Mucosa of gallbladder (tissue), 1 donor: ENCODE data around the gene RIC1. TPM values are rescaled to one million over a fixed set of nuclear protein-coding genes. Genes with fewer than 3 reads are reported as not detected.
"Not testable (repeated sequence)": the region's sequence is repeated elsewhere in the genome, so short reads cannot be mapped to it uniquely, and the experiment has no call there.

Experiments used
- DNase-seq: peaks from one replicate; pipeline ENCODE4 v3.0.0-alpha.2; 2020; ENCODE audit warnings: low spot score
- total RNA-seq: library from RNA; stranded (reverse); gene quantifications from one replicate; pipeline ENCODE4 v1.2.1, GENCODE V29; 2021
- donor health status: DM: no; HTN: no; CAD: no.

The RIC1 gene
- total RNA-seq, 1 donor from 2014 or later, result 17.0 TPM

GRCh38 chr9:5786370-5787127 is 157.6 kb downstream of the RIC1 start:
- no peak for DNase-seq

GRCh38 chr9:5787220-5787619 is 158.3 kb downstream of the RIC1 start:
- DNase-seq, result peak; percentile 18

DNA sequence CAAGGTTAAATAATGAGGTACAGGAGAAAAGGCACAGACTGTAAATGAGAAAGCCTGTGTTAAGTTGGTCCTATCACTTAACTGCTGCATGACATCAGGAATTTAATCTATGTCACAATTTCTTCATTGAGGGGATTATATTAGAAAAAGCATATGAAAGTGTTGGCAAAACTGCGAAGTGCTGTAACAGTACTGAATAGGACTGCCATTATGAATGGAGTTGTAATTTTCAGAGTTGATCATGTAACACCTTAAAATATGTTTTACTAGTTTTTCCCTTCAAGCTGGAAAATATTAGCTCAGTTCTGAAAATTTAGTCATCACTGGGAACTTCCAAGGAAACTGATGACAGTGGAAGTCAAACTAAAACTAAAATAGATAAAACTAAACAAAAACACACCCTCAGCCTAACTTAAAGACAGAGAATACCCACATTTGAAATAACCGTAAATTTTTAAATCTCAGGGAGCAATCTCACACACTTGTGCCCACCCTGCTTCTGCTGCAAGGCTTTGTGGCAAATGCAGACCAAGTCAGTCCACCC is 158.9 kb downstream of the RIC1 start:
- no peak for DNase-seq

DNA sequence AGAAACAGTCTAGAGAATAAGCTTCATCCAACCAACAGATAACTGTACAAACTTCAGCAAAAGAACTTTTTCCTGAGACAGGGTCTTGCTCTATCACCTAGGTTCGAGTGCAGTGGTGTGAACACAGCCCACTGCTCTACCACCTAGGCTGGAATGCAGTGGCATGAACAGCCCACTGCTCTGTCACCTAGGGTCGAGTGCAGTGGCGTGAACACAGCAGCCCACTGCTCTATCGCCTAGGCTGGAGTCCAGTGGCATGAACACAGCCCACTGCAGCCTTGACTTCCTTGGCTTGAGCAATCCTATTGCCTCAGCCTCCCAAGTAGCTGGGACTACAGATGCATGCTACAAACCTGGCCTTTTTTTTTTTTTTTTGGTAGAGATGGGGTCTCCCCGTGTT is 160.6 kb downstream of the RIC1 start:
- DNase-seq, result no peak

GRCh38 chr9:5790923-5791322 is 162.0 kb downstream of the RIC1 start:
- DNase-seq, result no peak

DNA sequence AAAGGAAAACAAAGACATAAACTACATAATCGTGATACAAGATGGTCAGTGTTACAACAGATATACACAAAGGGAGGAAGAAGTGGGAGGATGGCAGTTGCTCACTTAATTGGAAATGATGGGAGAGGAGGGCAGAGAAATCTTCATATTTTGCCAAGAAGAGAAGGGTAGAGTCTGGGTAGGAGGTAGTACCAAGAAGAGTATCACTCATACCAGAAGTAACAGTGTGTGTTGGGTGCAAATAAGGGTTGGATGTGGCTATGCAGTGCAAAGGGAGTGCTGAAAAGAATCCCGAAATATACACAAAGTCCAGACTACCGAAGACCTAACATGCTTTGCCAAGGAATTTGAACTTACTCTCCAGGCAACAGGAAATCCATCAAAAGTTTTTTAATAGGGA is 163.0 kb downstream of the RIC1 start:
- DNase-seq, result no peak

- no peak for DNase-seq
Measured at GRCh38 chr9:5793812-5794211, 164.9 kb downstream of the RIC1 start.

DNA sequence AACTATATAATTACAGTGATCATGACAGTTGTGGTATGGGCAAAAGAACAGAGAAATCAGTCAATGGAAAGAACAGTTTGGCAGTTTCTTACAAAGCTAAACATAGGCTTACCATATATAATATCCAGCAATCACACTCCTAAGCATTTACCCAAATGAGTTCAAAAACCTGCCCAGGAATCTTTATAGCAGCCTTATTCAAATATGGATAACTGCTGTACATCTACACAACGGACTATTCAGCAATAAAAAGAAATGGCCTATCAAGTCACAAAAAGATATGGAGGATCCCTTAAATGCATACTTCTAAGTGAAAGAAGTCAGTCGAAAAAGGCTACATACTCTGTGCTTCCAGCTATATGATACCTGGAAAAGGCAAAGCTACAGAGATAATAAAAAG is 167.4 kb downstream of the RIC1 start:
- DNase-seq, result no peak

DNA sequence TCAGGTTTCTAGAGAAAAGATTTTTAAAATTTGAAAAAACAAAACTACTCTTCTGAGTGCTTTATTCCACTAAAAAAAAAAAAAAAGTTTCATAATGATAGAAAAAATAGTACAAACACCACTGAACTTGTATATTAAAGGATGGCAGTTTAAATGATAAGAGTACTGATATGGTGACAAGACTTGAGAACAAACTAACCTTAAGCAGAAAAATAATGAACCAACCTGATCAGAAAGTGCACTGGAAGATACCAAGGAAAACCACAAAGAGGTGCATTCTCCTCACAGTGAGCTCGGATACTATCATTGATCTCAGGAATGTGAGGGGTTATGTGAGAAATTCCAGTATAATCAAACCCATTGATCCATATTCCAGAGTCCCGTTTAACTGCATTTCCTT is 169.7 kb downstream of the RIC1 start:
- no peak for DNase-seq

DNA sequence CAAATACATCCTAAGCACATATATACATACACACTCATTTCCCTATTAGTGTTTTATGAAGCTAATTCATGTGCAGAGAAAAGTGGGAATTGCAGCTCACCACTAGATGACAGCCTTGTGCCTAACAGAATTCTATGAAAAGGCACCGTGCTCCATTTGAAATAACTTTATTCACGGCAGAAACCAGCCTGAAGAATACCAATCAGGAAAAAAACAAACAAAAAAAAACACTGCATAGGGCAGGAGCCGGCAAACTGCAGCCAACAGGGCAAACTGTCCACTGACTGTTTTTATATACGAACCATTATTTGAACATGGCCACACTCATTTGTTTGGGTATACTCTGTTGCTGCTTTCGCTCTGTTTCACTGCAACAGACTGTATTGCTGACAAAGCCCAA is 170.4 kb downstream of the RIC1 start:
- DNase-seq, result peak; percentile 19

DNA sequence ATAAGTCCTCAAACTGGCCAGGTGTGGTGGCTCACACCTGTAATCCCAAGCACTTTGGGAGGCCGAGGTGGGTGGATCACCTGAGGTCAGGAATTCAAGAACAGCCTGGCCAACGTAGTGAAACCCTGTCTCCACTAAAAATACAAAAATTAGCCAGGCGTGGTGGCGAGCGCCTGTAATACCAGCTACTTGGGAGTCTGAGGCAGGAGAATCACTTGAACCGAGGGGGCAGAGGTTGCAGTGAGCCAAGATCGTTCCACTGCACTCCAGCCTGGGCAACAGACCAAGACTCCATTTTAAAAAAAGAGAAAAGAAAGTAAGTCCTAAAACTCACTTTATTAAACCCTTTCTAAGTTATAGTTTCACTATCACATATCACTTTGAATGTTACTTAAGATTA is 171.5 kb downstream of the RIC1 start:
- DNase-seq, result not testable (repeated sequence)

GRCh38 chr9:5800969-5801738 is 172.2 kb downstream of the RIC1 start:
- DNase-seq, result no peak

- DNase-seq, result no peak
Measured at GRCh38 chr9:5801739-5802113, 172.8 kb downstream of the RIC1 start.

GRCh38 chr9:5805478-5805877 is 176.6 kb downstream of the RIC1 start:
- no peak for DNase-seq

DNA sequence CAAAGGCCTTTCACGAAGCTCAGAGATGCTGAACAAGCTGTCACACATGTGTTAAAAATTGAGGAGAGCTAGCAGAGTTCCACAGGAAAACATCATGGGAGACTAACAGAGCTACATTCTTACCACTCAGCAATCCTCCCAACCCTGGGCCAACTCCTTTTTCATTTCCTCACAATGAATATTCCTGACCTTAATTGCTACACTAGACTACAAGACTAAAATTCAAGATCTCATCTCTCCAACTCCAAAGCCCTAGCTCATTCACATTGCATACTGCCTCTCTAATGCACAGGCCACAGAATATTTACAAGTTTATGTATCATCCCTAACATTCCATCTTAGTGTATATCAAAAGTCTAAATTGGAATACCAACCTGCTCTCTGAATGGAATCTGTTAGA is 182.8 kb downstream of the RIC1 start:
- DNase-seq, result no peak

GRCh38 chr9:5813824-5814223 is 184.9 kb downstream of the RIC1 start:
- no peak for DNase-seq

GRCh38 chr9:5815461-5815860 is 186.6 kb downstream of the RIC1 start:
- no peak for DNase-seq

DNA sequence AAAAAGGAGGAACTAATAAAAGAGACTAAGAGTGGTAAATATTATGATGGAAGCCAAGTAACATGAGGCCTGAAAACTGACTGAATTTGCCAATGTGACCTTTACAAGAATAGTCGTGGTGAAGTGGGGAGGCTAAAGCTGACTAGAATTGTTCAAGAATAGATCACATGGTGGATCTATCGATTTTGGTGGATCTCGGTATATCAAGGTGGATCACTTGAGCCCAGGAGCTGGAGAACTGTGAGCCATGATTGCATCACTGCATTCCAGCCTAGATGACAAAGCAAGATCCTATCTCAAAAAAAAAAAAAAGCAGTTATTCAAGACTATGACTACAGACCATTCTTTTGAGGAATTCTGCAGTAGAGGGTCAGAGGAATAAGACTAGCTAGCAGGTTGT is 189.0 kb downstream of the RIC1 start:
- no peak for DNase-seq

GRCh38 chr9:5818424-5819142 is 189.7 kb downstream of the RIC1 start:
- DNase-seq, result no peak

DNA sequence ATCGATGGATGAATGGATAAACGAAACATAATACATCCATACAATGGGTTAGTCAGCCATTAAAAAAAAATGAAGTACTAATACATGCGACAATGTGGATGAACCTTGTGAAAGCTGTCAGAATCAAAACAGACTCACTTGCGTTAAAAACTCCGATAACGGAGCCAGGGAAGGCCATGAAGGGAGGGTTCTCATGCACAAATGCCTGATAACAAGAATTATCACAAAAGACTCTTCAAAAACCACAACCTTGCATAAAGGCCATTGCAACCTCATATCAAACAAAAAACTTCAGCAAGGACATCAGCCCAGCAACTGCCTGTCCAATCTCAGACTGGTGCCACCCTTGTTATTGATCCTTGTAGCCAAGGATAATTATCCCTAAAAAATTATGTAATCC is 190.3 kb downstream of the RIC1 start:
- DNase-seq, result no peak

DNA sequence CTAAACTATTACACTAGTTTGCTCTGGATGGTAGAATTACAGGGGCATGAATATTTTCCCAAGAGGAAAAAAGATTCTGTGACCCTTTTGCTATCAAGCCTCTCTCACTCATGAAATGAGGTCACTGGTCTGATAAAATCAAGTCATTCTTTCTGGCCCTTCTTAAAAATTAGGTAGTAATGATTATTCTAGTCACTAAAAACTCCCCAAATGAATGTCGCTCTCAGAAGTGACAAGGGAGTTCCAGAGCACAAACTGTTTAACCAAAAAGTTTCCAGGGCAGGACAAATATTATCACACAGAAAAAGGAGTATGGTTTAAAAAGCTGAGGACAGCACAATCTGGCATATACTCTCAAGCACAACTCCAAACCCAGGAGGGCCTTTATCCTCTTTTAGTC is 191.5 kb downstream of the RIC1 start:
- DNase-seq, result no peak

- no peak for DNase-seq
Measured at GRCh38 chr9:5825223-5825622, 196.3 kb downstream of the RIC1 start.
